ENCODE measurements around the gene CLIP4.

The CLIP4 gene

GRCh38 chr2:29236074-29236473, 120.9 kb downstream of the CLIP4 start:
- H4K20me1 ChIP-seq (ENCODE audit: insufficient read depth, low read length): no peaks in the 10 kb centered on the region
- no peaks in the 10 kb centered on the region for H3K27me3 ChIP-seq (ENCODE audit: insufficient read depth, low read length)
- no peak overlapping the region for H3K27ac ChIP-seq (ENCODE audit: low read depth, low read length, poor library complexity, severe bottlenecking)
- TF ChIP-seq CTCF (IDR thresholded peaks at IDR 0.05; ENCODE audit: low read length) (no peak), EZH2 (IDR thresholded peaks at IDR 0.05; ENCODE audit: borderline replicate concordance, low read length) (no peak)
- no peak overlapping the region for H2AFZ ChIP-seq (ENCODE audit: low read length)
- H3K9me3 ChIP-seq (ENCODE audit: low read length): no peaks in the 10 kb centered on the region
- no peaks in the 10 kb centered on the region for H3F3A ChIP-seq (ENCODE audit: insufficient read depth, low read length)
- H3K9me2 ChIP-seq (ENCODE audit: low read depth, low read length): no peaks in the 10 kb centered on the region
- H3K4me3 ChIP-seq (ENCODE audit: low read depth, low read length, poor library complexity, severe bottlenecking): no peak overlapping the region
- no peaks in the 10 kb centered on the region for H3K4me1 ChIP-seq (ENCODE audit: insufficient read depth, low read length, severe bottlenecking)
- no peaks in the 10 kb centered on the region for H3K79me2 ChIP-seq (ENCODE audit: insufficient read depth, low read length)
- no peak overlapping the region for H3K4me2 ChIP-seq (ENCODE audit: low read length)
- H3K9ac ChIP-seq (ENCODE audit: low read length): no peak overlapping the region
- H3K36me3 ChIP-seq (ENCODE audit: insufficient read depth, low read length): no peaks in the 10 kb centered on the region

DNA sequence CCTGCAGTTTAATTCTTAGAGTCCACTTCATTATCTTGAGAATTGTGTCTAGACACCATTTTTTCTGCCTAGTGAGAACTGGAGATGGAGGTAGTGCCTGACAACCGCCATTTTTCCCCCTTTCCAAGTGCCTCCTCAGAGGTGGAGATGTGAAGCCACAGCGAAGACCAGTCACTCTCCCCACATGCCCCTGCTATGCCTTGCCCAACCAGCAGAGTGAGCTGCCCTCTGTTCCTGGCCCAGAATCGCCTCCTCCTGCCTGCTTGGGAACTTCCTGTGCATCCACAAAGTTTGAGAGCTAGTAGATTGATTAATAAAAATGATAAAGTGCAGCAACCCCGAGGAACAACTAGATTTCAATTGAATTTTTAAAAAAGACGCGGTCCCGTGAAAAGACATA, 123.3 kb downstream of the CLIP4 start:
- no peaks in the 10 kb centered on the region for H3K4me1 ChIP-seq (ENCODE audit: insufficient read depth, low read length, severe bottlenecking)
- no peak overlapping the region for H2AFZ ChIP-seq (ENCODE audit: low read length)
- H3K36me3 ChIP-seq (ENCODE audit: insufficient read depth, low read length): no peaks in the 10 kb centered on the region
- TF ChIP-seq EZH2 (IDR thresholded peaks at IDR 0.05; ENCODE audit: borderline replicate concordance, low read length): no peak
- peak; percentile 59 for TF ChIP-seq CTCF (IDR thresholded peaks at IDR 0.05; ENCODE audit: low read length)
- no peaks in the 10 kb centered on the region for H3K9me2 ChIP-seq (ENCODE audit: low read depth, low read length)
- no peaks in the 10 kb centered on the region for H4K20me1 ChIP-seq (ENCODE audit: insufficient read depth, low read length)
- H3K9ac ChIP-seq (ENCODE audit: low read length): no peak overlapping the region
- no peaks in the 10 kb centered on the region for H3K27me3 ChIP-seq (ENCODE audit: insufficient read depth, low read length)
- no peaks in the 10 kb centered on the region for H3K79me2 ChIP-seq (ENCODE audit: insufficient read depth, low read length)
- H3K4me3 ChIP-seq (ENCODE audit: low read depth, low read length, poor library complexity, severe bottlenecking): no peak overlapping the region
- H3F3A ChIP-seq (ENCODE audit: insufficient read depth, low read length): no peaks in the 10 kb centered on the region
- H3K4me2 ChIP-seq (ENCODE audit: low read length): no peak overlapping the region
- H3K9me3 ChIP-seq (ENCODE audit: low read length): no peaks in the 10 kb centered on the region
- no peak overlapping the region for H3K27ac ChIP-seq (ENCODE audit: low read depth, low read length, poor library complexity, severe bottlenecking)
